Activated naive CD4-positive, alpha-beta T cell treated with anti-CD3 and anti-CD28 coated beads, Interleukin-2, amount 50 U/mL, for 16 hours (primary cell): ENCODE data around the gene CD226.
A peak's percentile ranks its signal among the peaks of the same experiment; 100 is the strongest.
"Not testable (repeated sequence)": the region's sequence is repeated elsewhere in the genome, so short reads cannot be mapped to it uniquely, and the experiment has no call there.

Experiments
- DNase-seq: peaks from one replicate; pipeline ENCODE4 v3.0.0-alpha.2; 2020

The CD226 gene

DNA sequence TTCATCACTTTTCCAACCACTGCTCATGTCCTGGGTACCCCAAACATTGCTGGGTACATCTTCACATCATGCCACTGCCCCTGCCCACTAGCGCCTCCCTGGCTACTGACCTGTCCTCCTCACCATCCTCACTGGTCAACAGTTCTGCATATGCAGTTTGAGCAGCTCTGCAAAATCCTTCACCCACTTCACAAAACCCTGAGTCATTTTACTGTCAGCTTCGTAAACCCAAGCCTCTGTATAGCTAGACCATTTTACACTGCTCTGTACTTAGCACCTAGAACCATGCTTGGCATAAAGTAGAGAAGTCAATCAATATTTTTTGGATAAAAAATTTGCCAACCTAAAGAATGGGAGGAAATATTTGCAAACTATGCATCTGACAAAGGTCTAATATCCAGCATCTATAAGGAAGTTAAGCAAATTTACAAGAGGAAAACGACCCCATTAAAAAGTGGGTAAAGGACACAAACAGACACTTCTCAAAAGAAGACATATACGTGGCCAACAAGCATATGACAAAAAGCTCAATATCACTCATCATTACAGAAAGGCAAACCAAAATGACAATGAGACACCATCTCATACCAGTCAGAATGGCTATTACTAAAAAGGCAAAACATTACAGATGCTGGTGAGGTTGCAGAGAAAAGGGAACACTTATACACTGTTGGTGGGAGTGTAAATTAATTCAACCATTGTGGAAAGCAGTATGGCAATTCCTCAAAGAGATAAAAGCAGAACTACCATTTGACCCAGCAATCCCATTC lies 48.3 kb downstream of the CD226 start:
- not testable (repeated sequence) for DNase-seq

GRCh38 chr18:69898241-69898861 lies 49.3 kb downstream of the CD226 start:
- peak; percentile 38 for DNase-seq

- DNase-seq, result peak; percentile 20
Observed at GRCh38 chr18:69897397-69898108, 50.1 kb downstream of the CD226 start.

GRCh38 chr18:69895066-69896047 lies 52.3 kb downstream of the CD226 start:
- DNase-seq, result no peak

- no peak for DNase-seq
Observed at GRCh38 chr18:69894467-69894866, 53.2 kb downstream of the CD226 start.

DNA sequence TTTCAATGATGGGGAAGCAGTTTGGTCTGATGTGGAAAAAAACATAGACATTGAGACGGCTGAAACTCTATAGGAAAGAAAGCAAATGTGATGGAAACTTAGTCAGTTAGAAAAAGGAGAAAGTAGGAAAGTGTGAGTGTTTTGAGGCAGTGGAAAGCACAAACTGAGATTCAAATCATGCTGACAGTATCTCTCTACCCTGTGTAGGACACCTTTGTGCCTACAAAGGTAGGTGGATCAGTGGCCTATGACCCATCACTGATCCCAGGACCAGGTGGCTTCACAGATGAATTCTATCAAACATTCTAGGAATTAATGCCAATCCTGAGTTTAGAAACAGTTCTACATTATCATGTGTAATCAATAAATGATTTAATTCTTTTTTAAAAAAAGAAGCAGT lies 57.1 kb downstream of the CD226 start:
- no peak for DNase-seq

DNA sequence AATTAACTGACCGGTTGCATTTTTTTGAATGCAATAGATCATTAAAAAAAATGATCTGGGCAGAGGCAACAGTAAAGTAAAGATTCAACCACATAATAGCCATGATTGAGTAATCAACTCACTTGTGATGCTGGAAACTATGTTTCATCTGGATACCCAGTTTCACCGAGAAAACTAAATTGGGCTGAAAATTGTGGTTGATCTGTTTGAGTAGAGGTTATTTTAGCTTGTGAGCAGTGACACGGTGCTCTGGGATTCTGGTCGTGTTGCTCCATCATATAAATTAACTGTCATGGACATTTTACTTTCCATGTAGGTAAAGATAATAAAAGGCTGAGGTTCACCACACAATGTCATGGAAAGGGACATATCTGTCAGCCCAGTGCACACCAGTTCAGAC lies 58.7 kb downstream of the CD226 start:
- DNase-seq, result no peak

DNA sequence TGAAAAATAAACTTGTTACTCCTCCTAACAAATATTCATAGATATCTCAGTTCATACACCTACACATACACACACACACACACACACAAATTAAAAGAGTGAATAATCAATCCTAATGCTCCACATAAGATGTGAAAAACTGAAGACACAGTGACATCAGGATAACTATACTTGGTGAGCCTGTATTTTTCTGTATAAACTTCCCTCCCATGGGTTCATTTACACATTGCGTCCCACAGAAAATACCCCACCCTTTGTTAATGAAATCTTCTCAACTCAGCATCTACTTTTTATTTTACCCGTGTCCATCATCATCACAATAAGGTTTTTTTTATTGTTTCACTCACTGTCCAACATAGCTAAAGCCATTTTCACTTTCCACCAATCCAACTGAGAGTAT lies 60.4 kb downstream of the CD226 start:
- DNase-seq, result no peak

GRCh38 chr18:69885841-69886531 lies 61.7 kb downstream of the CD226 start:
- no peak for DNase-seq

- DNase-seq, result no peak
Observed at GRCh38 chr18:69885355-69885754, 62.3 kb downstream of the CD226 start.

DNA sequence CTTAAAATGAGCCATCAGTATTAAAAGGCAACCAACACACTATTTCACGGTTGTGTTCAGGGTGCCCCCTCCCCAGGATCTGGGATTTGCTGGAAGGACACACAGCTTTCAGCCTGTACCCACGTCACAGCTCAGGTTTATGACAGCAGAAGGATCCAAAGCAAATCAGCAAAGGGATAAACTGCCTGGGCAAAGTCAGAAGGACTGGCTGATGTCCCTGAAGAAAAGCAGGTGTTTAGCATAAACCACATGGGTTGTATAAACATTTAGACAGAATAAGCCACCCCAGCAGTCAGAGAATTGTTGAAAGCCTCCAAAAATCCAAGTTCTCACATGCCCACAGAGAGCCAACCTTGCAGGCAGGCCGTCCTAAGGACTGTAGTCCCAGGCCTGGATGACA lies 63.9 kb downstream of the CD226 start:
- no peak for DNase-seq

DNA sequence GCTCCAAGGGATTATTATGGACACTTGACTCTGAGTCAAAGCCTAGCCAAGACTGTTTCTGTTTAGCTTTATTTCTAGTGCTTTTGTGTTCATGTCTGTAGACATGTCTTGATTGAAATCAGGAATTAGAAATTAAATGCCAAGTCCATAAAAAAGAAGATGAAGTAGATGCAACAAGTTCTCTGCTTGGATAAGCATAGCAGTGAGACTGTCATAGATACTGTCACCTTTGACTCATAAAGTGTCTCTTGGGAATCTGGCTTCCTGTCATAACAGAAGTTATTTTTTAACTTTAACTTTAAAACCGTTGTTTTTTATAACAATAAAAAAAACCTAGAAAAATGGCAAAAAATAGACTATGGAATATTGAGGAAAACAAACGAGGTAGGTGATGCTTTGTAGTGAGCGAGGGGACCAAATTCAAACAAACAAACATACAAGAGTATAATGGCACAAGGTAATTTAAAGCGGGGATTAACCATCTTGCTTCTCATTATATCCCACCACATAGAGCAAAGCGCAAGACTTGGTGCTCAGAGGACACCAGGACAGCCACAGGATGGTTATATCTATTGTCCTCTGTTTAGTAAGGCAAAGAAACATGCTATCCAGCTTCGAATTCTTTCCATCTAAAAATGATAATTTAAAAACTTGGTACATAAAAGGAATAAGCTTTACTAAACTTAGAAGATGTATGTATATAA lies 64.6 kb downstream of the CD226 start:
- no peak for DNase-seq

GRCh38 chr18:69880083-69880482 lies 67.6 kb downstream of the CD226 start:
- DNase-seq, result no peak

DNA sequence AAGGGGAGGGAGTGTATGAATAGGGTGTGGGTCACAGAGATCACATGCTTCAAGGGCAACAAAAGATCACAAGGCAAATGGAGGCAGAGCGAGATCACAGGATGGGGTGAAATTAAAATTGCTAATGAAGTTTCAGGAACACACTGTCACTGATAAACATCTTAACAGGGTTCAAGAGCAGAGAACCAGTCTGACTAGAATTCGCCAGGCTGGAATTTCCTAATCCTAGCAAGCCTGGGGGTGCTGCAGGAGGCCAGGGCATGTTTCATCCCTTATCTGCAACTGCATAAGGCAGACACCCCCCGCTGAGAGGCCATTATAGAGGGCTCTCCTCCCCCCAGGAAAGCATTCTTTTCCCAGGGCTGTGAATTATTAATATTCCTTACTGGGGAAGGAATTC lies 68.6 kb downstream of the CD226 start:
- DNase-seq, result not testable (repeated sequence)

DNA sequence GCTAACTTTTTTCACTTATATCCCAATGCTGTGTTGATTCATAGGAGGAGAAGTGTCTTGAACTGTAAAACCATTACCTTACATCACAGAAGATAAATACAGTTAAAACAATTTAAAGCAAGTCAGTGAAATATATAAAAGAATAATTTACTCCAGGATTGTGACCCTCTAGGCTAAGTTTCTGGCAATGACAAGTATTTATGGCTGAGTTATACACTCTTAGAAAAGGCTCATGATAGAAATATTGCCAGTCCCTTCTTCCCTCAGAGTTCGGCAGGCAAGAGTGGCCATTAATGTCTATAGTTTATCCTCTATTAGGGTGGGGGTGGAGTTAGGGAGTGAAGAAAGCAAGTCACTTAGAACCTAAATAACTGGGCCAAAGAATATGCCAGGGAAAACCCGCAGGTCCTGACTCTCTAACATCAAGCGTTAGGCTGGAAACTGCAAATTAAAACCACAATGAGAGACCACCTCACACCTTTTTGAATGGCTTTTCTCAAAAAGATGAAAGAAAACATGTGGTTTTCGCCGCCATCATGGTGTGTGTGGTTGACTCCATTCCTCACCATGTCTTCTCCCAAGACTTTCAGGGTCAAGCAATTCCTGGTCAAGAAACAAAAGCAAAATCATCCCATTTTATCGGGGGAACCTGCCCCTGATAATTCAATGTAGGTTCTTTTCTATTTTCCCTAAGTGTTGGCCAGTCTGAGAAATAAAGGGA lies 69.3 kb downstream of the CD226 start:
- no peak for DNase-seq

DNA sequence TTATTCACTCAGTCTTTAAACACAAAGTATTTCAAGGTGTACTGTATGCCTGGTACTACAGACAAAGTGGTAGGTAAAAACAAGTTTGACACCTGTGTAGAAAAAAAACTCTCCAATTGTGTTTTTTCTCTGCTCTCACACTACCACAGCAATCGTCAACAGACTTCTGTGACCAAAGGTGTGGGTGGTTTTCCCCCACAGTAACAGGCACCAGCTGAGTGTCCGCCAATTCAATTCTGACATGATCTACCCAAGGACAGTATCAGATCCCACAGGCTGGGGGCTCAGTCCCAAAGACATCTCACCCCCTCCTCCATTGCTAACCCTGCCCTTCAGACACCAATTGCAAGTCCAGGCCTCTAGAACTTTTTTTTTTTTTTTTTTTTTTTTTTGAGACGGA lies 71.2 kb downstream of the CD226 start:
- DNase-seq, result no peak

DNA sequence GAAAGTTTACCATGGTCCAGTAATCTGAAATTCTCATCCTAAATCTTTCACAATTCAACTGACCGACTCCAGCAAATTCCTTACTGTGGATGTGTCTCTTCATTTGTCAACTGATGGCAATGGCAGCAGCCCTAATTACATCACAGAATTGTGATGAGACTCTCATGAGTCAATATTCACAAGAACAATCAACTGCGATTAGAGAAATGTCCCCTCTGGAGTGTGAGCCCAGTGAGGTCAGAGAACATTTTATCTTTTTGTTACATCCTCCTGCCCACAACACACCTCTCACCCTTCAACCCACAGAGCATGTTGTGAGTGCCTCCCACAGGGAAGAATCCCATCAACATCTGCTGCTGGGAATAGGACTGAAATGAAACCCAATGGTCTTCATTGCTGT lies 73.6 kb downstream of the CD226 start:
- no peak for DNase-seq

DNA sequence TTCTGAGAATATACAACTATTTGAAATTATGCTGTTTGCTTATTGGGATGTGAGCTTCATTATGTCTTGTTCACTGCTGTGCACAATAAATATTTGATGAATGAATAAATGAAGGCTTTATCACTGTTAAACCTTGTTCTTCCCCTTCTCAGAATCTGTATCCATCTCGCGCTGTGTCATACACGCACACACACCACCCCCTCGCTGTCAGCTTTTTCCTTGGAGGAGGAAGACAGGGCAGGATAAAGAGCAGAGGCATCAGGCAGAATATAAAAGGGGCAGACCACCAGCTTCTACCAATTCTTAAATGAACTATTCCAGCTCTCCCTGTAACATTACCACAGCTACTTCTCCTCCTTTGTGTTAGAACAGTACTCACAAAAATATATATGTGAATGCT lies 75.0 kb downstream of the CD226 start:
- no peak for DNase-seq

DNA sequence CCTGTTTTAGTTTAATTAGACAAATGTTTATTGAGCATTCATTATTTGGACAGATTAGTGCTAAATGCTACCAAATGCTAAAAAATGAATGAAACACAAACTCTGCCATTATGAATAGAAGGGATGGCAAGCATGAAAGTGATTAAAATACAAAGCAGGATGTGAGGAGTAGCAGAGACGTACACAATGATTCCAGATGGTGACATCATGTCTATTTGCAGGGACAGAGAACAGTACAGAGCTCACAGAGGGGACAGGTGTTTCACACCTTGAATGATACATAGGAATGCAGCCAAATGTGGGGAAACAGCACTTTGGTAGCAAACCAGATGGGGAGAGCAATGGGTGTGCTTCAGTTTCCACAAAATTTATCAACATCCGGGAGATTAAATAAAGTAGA lies 76.3 kb downstream of the CD226 start:
- no peak for DNase-seq

GRCh38 chr18:69870736-69871135 lies 76.9 kb downstream of the CD226 start:
- no peak for DNase-seq

- DNase-seq, result no peak
Observed at GRCh38 chr18:69866212-69866611, 81.5 kb downstream of the CD226 start.
